GM12865 (cell line): ENCODE data around the gene RALGPS1.

Source experiments
- DNase-seq: peaks from one replicate; pipeline ENCODE4 v3.0.0; 2010; ENCODE audit warnings: low read depth
- H3K4me3 ChIP-seq: 2 replicates; pipeline ENCODE4 v1.5.1; 2011; ENCODE audit warnings: mild to moderate bottlenecking, low read depth, low read length, control low read depth
- CTCF ChIP-seq: IDR thresholded peaks from 2 replicates; pipeline ENCODE4 v1.5.1; 2011; ENCODE audit warnings: low read length, control low read depth, low read depth, inconsistent platforms; ENCODE audit not compliant: insufficient read depth; ENCODE audit errors: missing control alignments

Gene RALGPS1

GRCh38 chr9:126962336-126962735 is 47.8 kb downstream of the RALGPS1 start:
- no peak for TF ChIP-seq CTCF
- no peak for DNase-seq

GRCh38 chr9:126965077-126965476 is 50.5 kb downstream of the RALGPS1 start:
- H3K4me3 ChIP-seq = no peak overlapping the region
- no peak for TF ChIP-seq CTCF
- no peak for DNase-seq

More at GRCh38 chr9:126962336-126962735, 47.8 kb downstream of the RALGPS1 start:
- no peak overlapping the region for H3K4me3 ChIP-seq

GRCh38 chr9:126965541-126966428 is 51.2 kb downstream of the RALGPS1 start:
- H3K4me3 ChIP-seq = no peak overlapping the region
- TF ChIP-seq CTCF = peak; percentile 80
- peak; percentile 70 for DNase-seq

- DNase-seq = no peak
- no peak for TF ChIP-seq CTCF
- no peak overlapping the region for H3K4me3 ChIP-seq
Observed at GRCh38 chr9:126971261-126971660, 56.7 kb downstream of the RALGPS1 start.

GRCh38 chr9:126973651-126974529 is 59.3 kb downstream of the RALGPS1 start:
- H3K4me3 ChIP-seq = no peak overlapping the region
- TF ChIP-seq CTCF = no peak
- DNase-seq = peak; percentile 47

GRCh38 chr9:126974594-126974993 is 60.0 kb downstream of the RALGPS1 start:
- no peak for TF ChIP-seq CTCF
- H3K4me3 ChIP-seq = no peak overlapping the region
- DNase-seq = no peak
